Muscle of leg (tissue), 11 donors: ENCODE results near the gene GPR108. TPM values are rescaled to one million over a fixed set of nuclear protein-coding genes. Genes with fewer than 3 reads are reported as not detected.
A peak's percentile ranks its signal among the peaks of the same experiment; 100 is the strongest.

Source experiments
- DNase-seq: peaks from one replicate; pipeline ENCODE4 v3.0.0; 2013
- H3K27ac ChIP-seq: one replicate; pipeline ENCODE4 v1.5.1; 2013; ENCODE audit warnings: mild to moderate bottlenecking, low read length, control low read depth
- H3K27me3 ChIP-seq: one replicate; pipeline ENCODE4 v1.6.1; 2013; ENCODE audit warnings: low read length; ENCODE audit not compliant: control insufficient read depth, insufficient read depth
- H3K36me3 ChIP-seq: one replicate; pipeline ENCODE4 v1.6.1; 2013; ENCODE audit warnings: low read length; ENCODE audit not compliant: control insufficient read depth, insufficient read depth
- H3K4me1 ChIP-seq: one replicate; pipeline ENCODE4 v1.6.1; 2013; ENCODE audit warnings: low read length; ENCODE audit not compliant: control insufficient read depth, insufficient read depth
- H3K4me3 ChIP-seq: one replicate; pipeline ENCODE4 v1.5.1; 2013; ENCODE audit warnings: low read length, control low read depth
- H3K9me3 ChIP-seq: replicated peaks from 2 replicates; pipeline ENCODE4 v1.6.1; 2013; ENCODE audit warnings: low read depth, low read length; ENCODE audit not compliant: control insufficient read depth
- WGBS: methylation state at CpG from one replicate; pipeline ENCODE4 v1.1.5; 2013; ENCODE audit warnings: missing lambda C conversion rate; ENCODE audit not compliant: insufficient coverage; 5-methylcytosine and 5-hydroxymethylcytosine counted together
- polyA plus RNA-seq, 8 donors: library from polyadenylated mRNA; unstranded; fragments of 120-200 nt; gene quantifications; one replicate each; pipeline versions ENCODE4 v1.2.1 to v1.2.3, GENCODE V29; 2013; ENCODE audit warnings: inconsistent platforms in 1 of 8, low replicate concordance in 1 of 8; ENCODE audit not compliant: insufficient read length in 8 of 8, insufficient read depth in 1 of 8
- total RNA-seq: library from RNA; stranded (reverse); fragments of 120-200 nt; gene quantifications from one replicate; pipeline ENCODE4 v1.2.4, GENCODE V29; 2013

Gene GPR108
- total and polyA plus RNA-seq, 9 donors: 20.9 to 37.1 (median 25.7) TPM

- Histone ChIP-seq H3K9me3 (no peaks in the 10 kb centered on the region), H3K36me3 (no peaks in the 10 kb centered on the region), H3K4me3 (no peak overlapping the region), H3K27ac (no peak overlapping the region), H3K4me1 (peaks cover 10% of the 10 kb centered on the region), H3K27me3 (no peaks in the 10 kb centered on the region)
- DNase-seq: no peak
Observed at GRCh38 chr19:6721138-6721474, 16.3 kb downstream of the GPR108 start.

GRCh38 chr19:6720369-6721137 lies 16.8 kb downstream of the GPR108 start, which contains the start of gene C3:
Gene C3 (minus strand): TSS chr19:6720650. CDS start chr19:6720589, 61 bp downstream.
- H3K27me3 ChIP-seq: no peaks in the 10 kb centered on the region
- H3K4me3 ChIP-seq: no peak within 1 kb of the TSS
- no peaks in the 10 kb centered on the region for H3K36me3 ChIP-seq
- H3K27ac ChIP-seq: no peak within 1 kb of the TSS
- no CpG with 5 or more reads among the region's 4 CpGs for WGBS
- peak; percentile 38 for DNase-seq
- H3K4me1 ChIP-seq: peaks cover 10% of the 10 kb centered on the region
- H3K9me3 ChIP-seq: no peaks in the 10 kb centered on the region

GRCh38 chr19:6719992-6720368 lies 17.4 kb downstream of the GPR108 start:
- DNase-seq: no peak
- H3K27me3 ChIP-seq: no peaks in the 10 kb centered on the region
- H3K4me1 ChIP-seq: peaks cover 10% of the 10 kb centered on the region
- H3K9me3 ChIP-seq: no peaks in the 10 kb centered on the region
- no peaks in the 10 kb centered on the region for H3K36me3 ChIP-seq
- no peak overlapping the region for H3K4me3 ChIP-seq
- no peak overlapping the region for H3K27ac ChIP-seq
- 85% methylated on average over 3 of the region's 3 CpGs for WGBS

- H3K27ac ChIP-seq: no peak overlapping the region
- 84% methylated on average over 6 of the region's 6 CpGs for WGBS
- H3K4me1 ChIP-seq: peaks cover 10% of the 10 kb centered on the region
- no peaks in the 10 kb centered on the region for H3K9me3 ChIP-seq
- no peak overlapping the region for H3K4me3 ChIP-seq
- H3K36me3 ChIP-seq: no peaks in the 10 kb centered on the region
- no peaks in the 10 kb centered on the region for H3K27me3 ChIP-seq
- no peak for DNase-seq
Observed at GRCh38 chr19:6719540-6719861, 17.9 kb downstream of the GPR108 start.

DNA sequence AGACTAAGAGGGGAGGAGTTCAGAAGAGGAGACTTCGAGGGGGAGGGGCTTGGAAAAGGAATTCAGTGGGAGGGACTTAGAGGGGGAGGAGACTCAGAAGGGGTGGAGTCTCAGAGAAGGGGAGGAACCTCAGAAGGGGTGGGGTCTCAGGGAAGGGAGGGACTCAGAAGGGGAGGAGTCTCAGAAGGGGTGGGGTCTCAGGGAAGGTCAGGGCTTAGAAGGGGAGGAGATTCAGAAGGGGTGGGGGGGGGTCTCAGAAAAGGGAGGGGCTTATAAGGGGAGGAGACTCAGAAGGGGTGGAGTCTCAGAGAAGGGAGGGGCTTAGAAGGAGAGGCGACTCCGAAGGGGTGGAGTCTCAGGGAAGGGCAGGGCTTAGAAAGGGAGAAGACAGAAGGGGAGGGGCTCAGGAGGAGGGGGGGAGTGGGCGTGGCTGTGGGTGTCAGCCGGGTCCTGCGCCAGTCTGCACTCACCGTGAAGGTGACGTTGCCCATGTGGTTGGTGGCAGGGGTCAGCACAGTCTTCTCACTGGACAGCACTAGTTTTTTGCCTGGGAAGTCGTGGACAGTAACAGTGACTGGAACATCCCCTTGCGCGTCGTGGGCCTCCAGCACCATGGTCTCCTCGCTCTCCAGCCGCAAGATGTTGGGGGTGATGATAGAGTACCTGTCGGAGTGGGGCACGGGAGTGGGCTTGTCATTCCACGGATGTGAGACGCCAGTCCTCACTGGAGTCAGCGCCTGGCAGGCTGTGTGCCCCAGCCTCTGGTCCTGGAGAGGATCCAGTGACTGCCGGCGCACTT lies 18.4 kb downstream of the GPR108 start:
- WGBS: 74% methylated on average over 16 of the region's 21 CpGs
- Histone ChIP-seq H3K9me3 (no peaks in the 10 kb centered on the region), H3K27me3 (no peaks in the 10 kb centered on the region), H3K36me3 (no peaks in the 10 kb centered on the region), H3K27ac (no peak overlapping the region), H3K4me3 (no peak overlapping the region), H3K4me1 (peaks cover 10% of the 10 kb centered on the region)
- DNase-seq: no peak

DNA sequence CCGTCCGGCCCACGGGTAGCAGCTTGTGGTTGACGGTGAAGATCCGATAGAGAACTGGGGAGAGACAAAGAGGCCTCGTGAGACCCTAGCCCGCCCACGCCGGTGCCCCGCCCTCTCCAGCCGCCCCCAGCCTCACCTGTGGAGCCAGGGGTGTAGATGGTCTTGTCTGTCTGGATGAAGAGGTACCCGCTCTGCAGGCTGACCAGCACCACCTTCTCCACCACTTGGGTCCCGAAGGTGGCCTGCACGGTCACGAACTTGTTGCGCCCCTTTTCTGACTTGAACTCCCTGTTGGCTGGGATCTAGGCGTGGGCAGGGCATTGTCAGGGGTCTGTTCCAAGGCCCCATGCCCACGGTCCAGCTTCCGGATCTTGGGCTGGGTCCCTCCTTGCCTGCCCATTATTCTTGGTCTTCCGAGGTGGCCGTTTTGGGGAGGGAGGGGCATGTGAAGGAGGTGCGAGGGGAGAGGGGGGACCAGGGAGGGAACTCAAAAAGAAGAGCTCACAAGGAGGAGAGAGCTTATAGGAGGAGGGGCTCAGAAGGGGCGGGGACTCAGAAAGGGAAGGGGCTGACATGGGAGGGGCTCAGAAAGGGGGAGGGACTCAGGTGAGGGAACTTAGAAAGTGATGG lies 19.2 kb downstream of the GPR108 start:
- Histone ChIP-seq H3K27ac (no peak overlapping the region), H3K36me3 (no peaks in the 10 kb centered on the region), H3K4me1 (peaks cover 9% of the 10 kb centered on the region), H3K27me3 (no peaks in the 10 kb centered on the region), H3K9me3 (no peaks in the 10 kb centered on the region), H3K4me3 (no peak overlapping the region)
- WGBS: 65% methylated on average over 15 of the region's 23 CpGs
- no peak for DNase-seq

DNA sequence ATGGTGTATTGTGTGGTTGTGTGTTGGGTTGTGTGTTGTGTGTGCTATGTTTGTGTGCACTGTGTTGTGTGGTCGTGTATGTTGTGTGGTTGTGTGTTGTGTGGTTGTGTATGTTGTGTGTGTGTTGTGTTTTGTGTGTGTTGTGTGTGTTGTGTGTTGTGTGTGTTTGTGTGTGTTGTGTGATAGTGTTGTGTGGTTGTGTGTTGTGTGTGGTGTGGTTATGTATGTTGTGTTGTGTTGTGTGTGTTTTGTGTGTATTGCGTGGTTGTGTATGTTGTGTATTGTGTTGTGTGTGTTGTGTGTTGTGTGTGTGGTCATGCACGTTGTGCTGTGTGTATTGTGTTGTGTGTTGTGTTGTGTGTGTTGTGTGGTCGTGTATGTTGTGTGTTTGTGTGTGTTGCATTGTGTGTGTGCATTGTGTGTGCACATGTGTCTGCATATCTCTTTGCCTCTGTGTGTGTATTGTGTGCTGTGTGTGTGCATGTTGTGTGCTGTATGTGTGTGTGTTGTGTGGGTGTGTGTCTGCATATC lies 19.9 kb downstream of the GPR108 start:
- H3K27me3 ChIP-seq: no peaks in the 10 kb centered on the region
- 77% methylated on average over 3 of the region's 4 CpGs for WGBS

DNA sequence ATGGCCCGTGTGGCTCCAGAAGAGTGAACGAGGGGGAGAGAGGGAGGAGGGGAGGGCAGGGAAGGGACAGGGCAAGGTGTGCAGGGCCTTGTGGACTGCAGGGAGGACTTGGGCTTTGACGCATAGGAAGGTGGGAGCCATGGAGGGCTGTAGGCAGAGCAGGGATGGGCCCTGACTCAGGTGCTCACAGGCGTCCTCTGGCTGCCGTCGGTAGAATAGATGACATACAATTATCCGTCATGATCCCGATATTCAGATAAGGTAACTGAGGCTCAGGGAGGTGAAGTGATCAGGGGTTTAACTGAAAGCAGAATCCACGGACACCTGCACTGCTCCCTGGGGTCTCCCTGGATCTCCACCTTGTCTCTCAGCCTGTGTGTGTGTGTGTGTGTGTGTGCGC lies 20.3 kb downstream of the GPR108 start:
- Histone ChIP-seq H3K36me3 (no peaks in the 10 kb centered on the region), H3K27ac (no peak overlapping the region), H3K4me1 (peaks cover 5% of the 10 kb centered on the region), H3K9me3 (no peaks in the 10 kb centered on the region), H3K4me3 (no peak overlapping the region), H3K27me3 (peaks cover 1% of the 10 kb centered on the region)
- DNase-seq: no peak
- WGBS: 66% methylated on average over 8 of the region's 10 CpGs

More for the DNA sequence above, 19.9 kb downstream of the GPR108 start:
- no peak overlapping the region for H3K4me3 ChIP-seq
- H3K9me3 ChIP-seq: no peaks in the 10 kb centered on the region
- no peaks in the 10 kb centered on the region for H3K36me3 ChIP-seq
- DNase-seq: no peak
- no peak overlapping the region for H3K27ac ChIP-seq
- H3K4me1 ChIP-seq: peaks cover 5% of the 10 kb centered on the region

GRCh38 chr19:6716610-6716970 lies 20.8 kb downstream of the GPR108 start:
- H3K27ac ChIP-seq: no peak overlapping the region
- H3K4me1 ChIP-seq: peaks cover 5% of the 10 kb centered on the region
- no peaks in the 10 kb centered on the region for H3K36me3 ChIP-seq
- H3K27me3 ChIP-seq: peaks cover 5% of the 10 kb centered on the region
- H3K4me3 ChIP-seq: no peak overlapping the region
- DNase-seq: no peak
- 58% methylated on average over 4 of the region's 6 CpGs for WGBS
- H3K9me3 ChIP-seq: no peaks in the 10 kb centered on the region
